ENCODE results near the gene TOP3B.

Gene TOP3B

GRCh38 chr22:21961886-21962654 is 20.5 kb downstream of the TOP3B start:
- no peak for DNase-seq

GRCh38 chr22:21961127-21961867 is 21.3 kb downstream of the TOP3B start:
- no peak for DNase-seq

- no peak for DNase-seq
These were observed 22.1 kb downstream of the TOP3B start for GRCh38 chr22:21960200-21961126.

GRCh38 chr22:21959274-21960074 is 23.1 kb downstream of the TOP3B start:
- DNase-seq, result no peak

- DNase-seq, result no peak
These were observed 24.0 kb downstream of the TOP3B start for GRCh38 chr22:21958360-21959273.

GRCh38 chr22:21952586-21953571 is 29.7 kb downstream of the TOP3B start, which contains the start of gene PPM1F:
Gene PPM1F (minus strand): TSS chr22:21952848. CDS start chr22:21946048, 6,800 bp downstream.
- peak; percentile 93 for DNase-seq

- DNase-seq, result peak; percentile 78
These were observed 30.6 kb downstream of the TOP3B start for GRCh38 chr22:21951931-21952465.

GRCh38 chr22:21951062-21951461 is 31.5 kb downstream of the TOP3B start:
- DNase-seq, result no peak

GRCh38 chr22:21949948-21950347 is 32.6 kb downstream of the TOP3B start:
- DNase-seq, result no peak

- DNase-seq, result no peak
These were observed 33.0 kb downstream of the TOP3B start for GRCh38 chr22:21949569-21949918.

GRCh38 chr22:21948824-21949568 is 33.6 kb downstream of the TOP3B start:
- no peak for DNase-seq

- no peak for DNase-seq
These were observed 34.2 kb downstream of the TOP3B start for GRCh38 chr22:21948390-21948789.

GRCh38 chr22:21947040-21948014 is 35.3 kb downstream of the TOP3B start:
- no peak for DNase-seq

- no peak for DNase-seq
These were observed 36.2 kb downstream of the TOP3B start for GRCh38 chr22:21946262-21946925.

- no peak for DNase-seq
These were observed 36.9 kb downstream of the TOP3B start for GRCh38 chr22:21945453-21946261.

GRCh38 chr22:21944871-21945270 is 37.7 kb downstream of the TOP3B start:
- no peak for DNase-seq
